ENCODE data around the gene NCOA6. TPM values are rescaled to one million over a fixed set of nuclear protein-coding genes. Genes with fewer than 3 reads are reported as not detected.
A peak's percentile ranks its signal among the peaks of the same experiment; 100 is the strongest.
"Not testable (repeated sequence)": the region's sequence is repeated elsewhere in the genome, so short reads cannot be mapped to it uniquely, and the experiment has no call there.

NCOA6 gene
- total RNA-seq, 1 donor from 2014 or later: 42.5 TPM

GRCh38 chr20:34781220-34781619, 44.2 kb downstream of the NCOA6 start:
- Mint-ChIP-seq H3K27ac (no peak overlapping the region), H3K36me3 (peaks cover 10% of the 10 kb centered on the region), H3K4me1 (no peaks in the 10 kb centered on the region), H3K4me3 (no peak overlapping the region), H3K27me3 (ENCODE audit: low read depth) (no peaks in the 10 kb centered on the region), H3K9me3 (no peaks in the 10 kb centered on the region)
- no peak for DNase-seq (ENCODE audit: low spot score in 2 of 2, unreplicated experiment in 2 of 2)
- no peak for TF ChIP-seq CTCF (IDR thresholded peaks at IDR 0.05; ENCODE audit: unreplicated experiment)

GRCh38 chr20:34780291-34780690, 45.2 kb downstream of the NCOA6 start:
- H3K4me1 Mint-ChIP-seq; H3K9me3 Mint-ChIP-seq; H3K4me3 Mint-ChIP-seq; H3K27me3 Mint-ChIP-seq (ENCODE audit: low read depth); DNase-seq (ENCODE audit: low spot score in 2 of 2, unreplicated experiment in 2 of 2); H3K27ac Mint-ChIP-seq: not testable (repeated sequence)
- H3K36me3 Mint-ChIP-seq: peaks cover 15% of the 10 kb centered on the region

GRCh38 chr20:34776177-34776576, 49.3 kb downstream of the NCOA6 start:
- Mint-ChIP-seq H3K27ac (no peak overlapping the region), H3K4me3 (no peak overlapping the region), H3K36me3 (peaks cover 25% of the 10 kb centered on the region), H3K9me3 (no peaks in the 10 kb centered on the region), H3K27me3 (ENCODE audit: low read depth) (no peaks in the 10 kb centered on the region), H3K4me1 (peaks cover 9% of the 10 kb centered on the region)
- TF ChIP-seq CTCF (IDR thresholded peaks at IDR 0.05; ENCODE audit: unreplicated experiment): no peak
- no peak for DNase-seq (ENCODE audit: low spot score in 2 of 2, unreplicated experiment in 2 of 2)

GRCh38 chr20:34774886-34775285, 50.6 kb downstream of the NCOA6 start:
- H3K27ac Mint-ChIP-seq: no peak overlapping the region
- TF ChIP-seq CTCF (IDR thresholded peaks at IDR 0.05; ENCODE audit: unreplicated experiment): no peak
- H3K9me3 Mint-ChIP-seq: no peaks in the 10 kb centered on the region

GRCh38 chr20:34774449-34774848, 51.0 kb downstream of the NCOA6 start:
- Mint-ChIP-seq H3K36me3 (peaks cover 25% of the 10 kb centered on the region), H3K9me3 (no peaks in the 10 kb centered on the region), H3K4me1 (peaks cover 9% of the 10 kb centered on the region), H3K27me3 (ENCODE audit: low read depth) (no peaks in the 10 kb centered on the region), H3K4me3 (no peak overlapping the region), H3K27ac (no peak overlapping the region)
- no peak for TF ChIP-seq CTCF (IDR thresholded peaks at IDR 0.05; ENCODE audit: unreplicated experiment)
- no peak for DNase-seq (ENCODE audit: low spot score in 2 of 2, unreplicated experiment in 2 of 2)

More at GRCh38 chr20:34774886-34775285, 50.6 kb downstream of the NCOA6 start:
- H3K4me1 Mint-ChIP-seq: peaks cover 9% of the 10 kb centered on the region
- DNase-seq (ENCODE audit: low spot score in 2 of 2, unreplicated experiment in 2 of 2): no peak
- H3K36me3 Mint-ChIP-seq: peaks cover 25% of the 10 kb centered on the region
- no peaks in the 10 kb centered on the region for H3K27me3 Mint-ChIP-seq (ENCODE audit: low read depth)
- no peak overlapping the region for H3K4me3 Mint-ChIP-seq

- peaks cover 9% of the 10 kb centered on the region for H3K4me1 Mint-ChIP-seq
- TF ChIP-seq CTCF (IDR thresholded peaks at IDR 0.05; ENCODE audit: unreplicated experiment): no peak
- no peaks in the 10 kb centered on the region for H3K9me3 Mint-ChIP-seq
- H3K4me3 Mint-ChIP-seq: no peak overlapping the region
- H3K36me3 Mint-ChIP-seq: peaks cover 27% of the 10 kb centered on the region
- H3K27ac Mint-ChIP-seq: peak overlapping the region; percentile 82
- DNase-seq (ENCODE audit: low spot score in 2 of 2, unreplicated experiment in 2 of 2): no peak
- H3K27me3 Mint-ChIP-seq (ENCODE audit: low read depth): no peaks in the 10 kb centered on the region
These were observed 51.7 kb downstream of the NCOA6 start for GRCh38 chr20:34773726-34774125.
